Amygdala (tissue), 56 donors: ENCODE measurements around the gene CABLES2.

Experiments used
- DNase-seq, 56 donors: peaks; one replicate each; lab custom pipeline; 2025; lab: John Stamatoyannopoulos, UW

Gene CABLES2

GRCh38 chr20:62407221-62407992, at the start of gene CABLES2:
Gene CABLES2, minus strand, starts transcription at chr20:62407285. Its CDS starts 9 bp downstream, at chr20:62407276.
- peak; percentile 43 to 95 (median 83) for DNase-seq

- DNase-seq, result no peak
Observed at GRCh38 chr20:62455929-62456328, 48.8 kb upstream of the CABLES2 start.

GRCh38 chr20:62454904-62455636, 48.0 kb upstream of the CABLES2 start:
- no peak for DNase-seq

GRCh38 chr20:62453186-62453808, 46.2 kb upstream of the CABLES2 start:
- DNase-seq, result no peak

- no peak for DNase-seq
Observed at GRCh38 chr20:62452475-62453095, 45.5 kb upstream of the CABLES2 start.

GRCh38 chr20:62451970-62452369, 44.9 kb upstream of the CABLES2 start:
- no peak for DNase-seq

- DNase-seq, result no peak
Observed at GRCh38 chr20:62451156-62451767, 44.2 kb upstream of the CABLES2 start.

- no peak for DNase-seq
Observed at GRCh38 chr20:62449951-62450691, 43.0 kb upstream of the CABLES2 start.

GRCh38 chr20:62448788-62449187, 41.7 kb upstream of the CABLES2 start:
- DNase-seq, result no peak

- DNase-seq, result no peak
Observed at GRCh38 chr20:62448038-62448437, 41.0 kb upstream of the CABLES2 start.

DNA sequence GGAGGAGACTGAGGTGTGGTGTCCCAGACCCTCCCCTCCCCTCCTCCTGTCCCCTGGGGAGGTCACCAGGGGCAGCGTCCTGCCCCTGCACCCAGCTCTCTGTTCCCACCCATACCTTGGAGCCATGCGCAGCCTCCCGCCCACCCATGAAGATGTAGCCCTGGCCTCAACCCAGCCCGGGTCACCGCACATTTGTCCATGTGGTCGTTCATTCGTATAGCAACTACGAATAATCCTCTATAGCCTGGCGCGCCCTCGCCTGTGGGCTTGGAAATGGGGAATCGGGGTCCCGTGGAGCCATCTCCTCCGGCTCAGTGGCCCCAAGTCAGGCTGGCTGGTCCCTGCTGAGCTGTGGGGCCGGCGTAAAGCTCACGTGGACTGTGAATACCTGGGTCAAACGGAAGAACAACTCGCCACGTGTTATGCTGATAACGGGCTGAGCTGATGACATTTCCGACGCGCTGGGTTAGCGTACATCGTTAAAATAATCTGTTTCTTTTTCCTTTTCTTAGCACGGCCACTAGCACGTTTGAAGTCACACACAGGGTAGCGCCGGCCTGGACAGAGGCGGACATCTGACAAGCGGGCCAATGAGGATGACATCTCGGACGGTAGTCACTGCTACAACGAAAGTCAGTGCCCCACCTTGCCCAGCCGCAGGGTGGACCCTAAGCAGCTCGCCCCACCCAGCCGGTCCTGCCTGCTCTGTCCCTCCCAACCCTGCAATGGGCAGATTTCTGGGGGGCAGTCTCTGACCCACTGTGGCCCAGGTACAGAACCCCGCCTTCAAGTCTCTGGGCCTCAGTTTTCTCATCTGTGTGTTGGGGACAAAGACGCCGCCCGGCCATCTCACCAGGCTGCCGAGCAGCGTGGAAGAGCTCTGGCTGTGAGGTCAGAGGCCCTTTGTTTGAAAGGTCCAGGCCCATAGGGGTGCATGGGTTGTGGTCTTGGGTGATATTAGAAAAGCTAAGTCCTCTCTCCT, 40.1 kb upstream of the CABLES2 start:
- DNase-seq, result no peak

DNA sequence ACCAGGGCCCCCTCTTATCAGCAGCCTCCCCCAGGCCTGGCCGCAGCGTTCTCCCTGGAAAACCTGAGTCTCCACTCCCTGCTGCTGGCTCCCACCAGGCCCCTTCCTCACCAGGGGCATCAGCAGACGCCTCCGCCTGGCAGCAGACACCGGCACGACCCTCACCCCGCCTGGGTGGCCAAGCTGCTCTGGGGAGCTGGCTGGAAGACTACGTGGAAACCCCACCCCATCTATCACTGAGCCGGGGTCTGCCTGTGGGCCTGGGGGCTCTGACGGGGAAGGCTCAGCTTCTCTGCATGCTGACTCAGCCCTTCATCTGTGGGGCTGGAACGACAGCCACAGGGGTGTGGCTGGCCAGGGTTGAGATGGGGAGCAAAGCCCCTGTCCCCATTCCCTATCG, 39.4 kb upstream of the CABLES2 start:
- no peak for DNase-seq

- no peak for DNase-seq
Observed at GRCh38 chr20:62445553-62446340, 38.7 kb upstream of the CABLES2 start.

DNA sequence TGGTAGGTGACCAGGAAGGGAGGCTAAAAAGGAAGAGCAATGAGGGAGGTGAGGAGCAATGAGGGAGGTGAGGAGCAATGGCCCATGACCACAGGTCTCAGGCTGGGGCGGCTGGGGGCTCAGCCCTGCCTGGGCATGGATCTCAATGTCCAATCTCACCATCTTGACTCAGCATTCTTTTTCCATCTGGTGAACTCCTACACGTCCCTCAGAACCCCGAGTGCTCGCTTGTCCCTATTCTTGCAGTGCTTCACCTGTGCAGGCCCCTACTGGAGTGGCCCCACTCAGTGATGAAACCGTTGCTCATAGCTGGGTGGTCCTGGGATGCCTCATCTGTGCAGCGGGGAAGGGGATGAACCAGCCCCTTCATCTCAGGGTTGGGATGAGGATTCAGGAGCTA, 37.2 kb upstream of the CABLES2 start:
- no peak for DNase-seq

- no peak for DNase-seq
Observed at GRCh38 chr20:62441987-62442539, 35.0 kb upstream of the CABLES2 start.

DNA sequence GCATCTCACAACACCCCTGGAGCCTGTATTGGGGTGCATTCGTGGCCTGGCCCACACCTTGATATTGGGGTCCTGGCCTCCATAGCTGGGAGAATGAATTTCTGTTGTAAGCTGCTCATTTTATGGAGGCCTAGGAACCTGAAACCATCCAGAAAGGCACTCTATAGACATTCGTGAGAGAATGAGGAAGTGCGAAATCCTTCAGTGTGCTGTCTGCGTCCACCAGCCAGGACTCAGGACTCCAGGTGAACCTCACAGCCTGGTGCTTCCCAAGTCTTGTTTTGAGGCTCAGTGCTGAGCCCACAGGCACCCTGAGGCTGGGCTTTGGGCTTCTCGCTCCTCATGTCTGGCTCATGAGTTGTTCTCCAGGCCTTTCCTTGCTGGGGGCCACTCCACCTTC, 32.1 kb upstream of the CABLES2 start:
- DNase-seq, result no peak

DNA sequence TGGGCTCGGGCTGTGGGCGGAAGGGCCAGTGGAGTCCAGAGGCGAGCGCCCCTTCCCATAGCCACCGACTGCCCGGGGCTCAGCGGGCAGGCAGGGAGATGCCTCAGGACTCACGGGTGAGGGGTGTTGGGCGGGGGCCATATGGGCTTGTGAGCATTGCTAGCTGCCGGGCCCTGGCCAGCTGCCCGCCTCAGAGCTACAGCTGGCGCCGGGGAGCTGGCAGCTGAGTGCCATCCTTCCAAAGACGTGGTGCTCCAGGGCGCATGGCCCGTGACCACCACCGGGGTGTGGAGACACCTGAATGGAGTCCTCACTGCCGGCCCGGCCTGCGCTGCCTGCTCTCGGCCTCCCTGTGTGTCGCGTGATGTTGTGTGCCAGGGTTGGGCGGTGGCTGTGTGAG, 30.8 kb upstream of the CABLES2 start:
- DNase-seq, result peak in 7 of 56 donors; percentile 5 to 27 (median 16)

DNA sequence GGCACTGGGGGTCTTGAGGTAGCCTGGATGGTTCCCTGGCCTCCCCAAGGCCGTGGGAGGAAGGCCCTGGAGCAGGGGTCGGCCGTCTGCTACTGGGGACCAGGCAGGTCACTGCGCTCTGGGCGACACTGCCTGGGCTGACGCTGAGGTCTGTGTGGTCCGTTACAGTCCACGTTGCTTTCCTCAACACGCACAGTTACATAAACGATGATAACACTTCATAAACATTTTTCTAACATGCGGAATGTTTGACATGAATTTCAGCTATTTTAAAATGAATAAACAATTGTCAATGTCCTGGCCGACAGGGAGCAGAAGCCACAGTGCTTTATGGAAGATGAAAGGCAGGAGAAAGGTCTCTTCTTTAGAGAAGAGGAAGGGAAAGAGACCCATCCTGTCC, 30.4 kb upstream of the CABLES2 start:
- no peak for DNase-seq
